Measurements from ENCODE around the gene SETD5. TPM values are rescaled to one million over a fixed set of nuclear protein-coding genes. Genes with fewer than 3 reads are reported as not detected.

Gene SETD5
- total and polyA plus RNA-seq, 2 donors (not counting 3 experiments of a cell fraction or from before 2014, with no cell fraction given): 48.2 to 149 TPM

- POLR2A ChIA-PET: no interaction called here
- no peak for TF ChIP-seq POLR2AphosphoS5 (IDR thresholded peaks at IDR 0.05; ENCODE audit: insufficient read depth, low read depth, low read length)
- TF ChIP-seq GATA2 (IDR thresholded peaks at IDR 0.05; ENCODE audit: insufficient read depth, insufficient read length, low read depth, low read length): no peak
- no peak for TF ChIP-seq MYC (IDR thresholded peaks at IDR 0.05; ENCODE audit: low read depth, low read length)
- TF ChIP-seq, protein P1, sequence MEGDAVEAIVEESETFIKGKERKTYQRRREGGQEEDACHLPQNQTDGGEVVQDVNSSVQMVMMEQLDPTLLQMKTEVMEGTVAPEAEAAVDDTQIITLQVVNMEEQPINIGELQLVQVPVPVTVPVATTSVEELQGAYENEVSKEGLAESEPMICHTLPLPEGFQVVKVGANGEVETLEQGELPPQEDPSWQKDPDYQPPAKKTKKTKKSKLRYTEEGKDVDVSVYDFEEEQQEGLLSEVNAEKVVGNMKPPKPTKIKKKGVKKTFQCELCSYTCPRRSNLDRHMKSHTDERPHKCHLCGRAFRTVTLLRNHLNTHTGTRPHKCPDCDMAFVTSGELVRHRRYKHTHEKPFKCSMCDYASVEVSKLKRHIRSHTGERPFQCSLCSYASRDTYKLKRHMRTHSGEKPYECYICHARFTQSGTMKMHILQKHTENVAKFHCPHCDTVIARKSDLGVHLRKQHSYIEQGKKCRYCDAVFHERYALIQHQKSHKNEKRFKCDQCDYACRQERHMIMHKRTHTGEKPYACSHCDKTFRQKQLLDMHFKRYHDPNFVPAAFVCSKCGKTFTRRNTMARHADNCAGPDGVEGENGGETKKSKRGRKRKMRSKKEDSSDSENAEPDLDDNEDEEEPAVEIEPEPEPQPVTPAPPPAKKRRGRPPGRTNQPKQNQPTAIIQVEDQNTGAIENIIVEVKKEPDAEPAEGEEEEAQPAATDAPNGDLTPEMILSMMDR (IDR thresholded peaks at IDR 0.05; ENCODE audit: extremely low read depth in 1 of 2, insufficient read depth in 1 of 2, low read depth in 1 of 2, low read length in 2 of 2): no peak
- DNase-seq (ENCODE audit: low read depth, low spot score) (no peak), FAIRE-seq (no peak)
- H3K27ac ChIP-seq (ENCODE audit: insufficient read depth, low read depth, low read length): no peak overlapping the region
- no peaks in the 10 kb centered on the region for H3K9me3 ChIP-seq (replicated peaks; ENCODE audit: control insufficient read depth, insufficient read depth, low read length)
- H3K4me2 ChIP-seq (ENCODE audit: insufficient read depth, low read length): no peak overlapping the region
- H3K79me2 ChIP-seq (ENCODE audit: control insufficient read depth, insufficient read depth, low read length): peaks cover 70% of the 10 kb centered on the region
- CTCF ChIA-PET: no interaction called here
- H3K4me1 ChIP-seq (ENCODE audit: control insufficient read depth, extremely low read depth, insufficient read depth, low read length): no peaks in the 10 kb centered on the region
- no peak overlapping the region for H3K9ac ChIP-seq (replicated peaks; ENCODE audit: extremely low read depth, insufficient read depth, low read length)
- no peak overlapping the region for H2AFZ ChIP-seq (ENCODE audit: low read depth, low read length)
- no TSS peak for BruUV-seq (replicated peaks)
- no peaks in the 10 kb centered on the region for H3K27me3 ChIP-seq (ENCODE audit: control insufficient read depth in 2 of 2, insufficient read depth in 2 of 2, low read length in 2 of 2)
- dilution Hi-C loops (cut with MboI; ENCODE audit: extremely low pct_ligation_motif_present, low sequenced_read_pairs): no loop called here
- intact Hi-C loops (cut with micrococcal nuclease): no loop called here
- peaks cover 4% of the 10 kb centered on the region for H4K20me1 ChIP-seq (replicated peaks; ENCODE audit: control insufficient read depth, extremely low read depth, insufficient read depth, low read length)
- peaks cover 37 to 50% of the 10 kb centered on the region in 2 experiments for H3K36me3 ChIP-seq (ENCODE audit: control insufficient read depth in 2 of 2, extremely low read depth in 1 of 2, insufficient read depth in 2 of 2, low read length in 2 of 2)
- H3K9me1 ChIP-seq (replicated peaks; ENCODE audit: control insufficient read depth, extremely low read depth, insufficient read depth, low read length): no peaks in the 10 kb centered on the region
- no peak overlapping the region for H3K4me3 ChIP-seq (replicated peaks in 1 of 3; ENCODE audit: insufficient read depth in 1 of 3, low read depth in 1 of 3, low read length in 3 of 3)
Measured at GRCh38 chr3:9430733-9431132, 33.3 kb downstream of the SETD5 start.

All from endothelial cell of umbilical vein (primary cell).